ENCODE data around the gene ATP5PO.

- TF ChIP-seq CTCF (IDR thresholded peaks at IDR 0.05) (no peak), POLR2A (IDR thresholded peaks at IDR 0.05) (no peak)
These were observed 27.7 kb upstream of the ATP5PO start for GRCh38 chr21:33943293-33943692.

Measured in uterus (tissue), 2 donors.